Activated T-cell treated with anti-CD3 and anti-CD28 coated beads for 24 hours (primary cell): ENCODE data around the gene RBM23.
"Not testable (repeated sequence)": the region's sequence is repeated elsewhere in the genome, so short reads cannot be mapped to it uniquely, and the experiment has no call there.

Source experiments
- DNase-seq: peaks from one replicate; pipeline ENCODE4 v3.0.0-alpha.2; 2020; ENCODE audit warnings: low read depth

The RBM23 gene

GRCh38 chr14:22864979-22865378, 54.0 kb downstream of the RBM23 start:
- DNase-seq = no peak

DNA sequence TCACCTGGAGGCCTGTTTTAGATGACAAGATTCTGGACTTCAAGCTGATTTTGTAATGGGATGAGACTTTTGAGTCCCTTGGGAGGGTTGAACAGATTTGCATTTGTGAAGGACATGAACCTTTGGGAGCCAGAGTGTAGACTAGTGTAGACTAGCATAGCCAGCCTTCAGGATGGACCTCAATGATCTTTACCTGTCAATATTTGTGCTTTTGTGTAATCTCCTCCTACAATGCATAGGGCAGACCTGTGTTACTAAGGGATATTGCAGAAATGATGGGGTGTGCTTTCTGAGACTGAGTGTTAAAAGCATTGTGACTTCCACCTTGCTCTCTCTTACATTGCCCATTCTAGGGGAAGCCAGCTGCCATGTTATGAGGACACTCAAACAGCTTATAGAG, 57.3 kb downstream of the RBM23 start:
- DNase-seq = no peak

DNA sequence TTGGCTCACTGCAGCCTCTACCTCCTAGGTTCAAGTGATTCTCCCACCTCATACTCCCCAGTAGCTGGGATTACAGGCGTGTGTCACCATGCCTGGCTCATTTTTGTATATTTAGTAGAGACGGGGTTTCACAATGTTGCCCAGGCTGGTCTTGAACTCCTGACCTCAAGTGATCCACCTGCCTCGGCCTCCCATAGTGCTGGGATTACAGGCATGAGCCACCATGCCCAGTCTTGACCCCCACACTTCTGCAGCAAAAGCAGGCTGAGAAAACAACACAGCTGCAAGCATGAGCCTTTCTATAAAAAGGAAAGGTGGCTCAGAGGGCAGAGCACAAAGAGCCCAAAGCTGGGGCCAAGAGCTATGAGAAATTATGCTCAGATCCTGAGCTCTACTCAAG, 58.6 kb downstream of the RBM23 start:
- DNase-seq = not testable (repeated sequence)

GRCh38 chr14:22856428-22856827, 62.5 kb downstream of the RBM23 start:
- DNase-seq = no peak

DNA sequence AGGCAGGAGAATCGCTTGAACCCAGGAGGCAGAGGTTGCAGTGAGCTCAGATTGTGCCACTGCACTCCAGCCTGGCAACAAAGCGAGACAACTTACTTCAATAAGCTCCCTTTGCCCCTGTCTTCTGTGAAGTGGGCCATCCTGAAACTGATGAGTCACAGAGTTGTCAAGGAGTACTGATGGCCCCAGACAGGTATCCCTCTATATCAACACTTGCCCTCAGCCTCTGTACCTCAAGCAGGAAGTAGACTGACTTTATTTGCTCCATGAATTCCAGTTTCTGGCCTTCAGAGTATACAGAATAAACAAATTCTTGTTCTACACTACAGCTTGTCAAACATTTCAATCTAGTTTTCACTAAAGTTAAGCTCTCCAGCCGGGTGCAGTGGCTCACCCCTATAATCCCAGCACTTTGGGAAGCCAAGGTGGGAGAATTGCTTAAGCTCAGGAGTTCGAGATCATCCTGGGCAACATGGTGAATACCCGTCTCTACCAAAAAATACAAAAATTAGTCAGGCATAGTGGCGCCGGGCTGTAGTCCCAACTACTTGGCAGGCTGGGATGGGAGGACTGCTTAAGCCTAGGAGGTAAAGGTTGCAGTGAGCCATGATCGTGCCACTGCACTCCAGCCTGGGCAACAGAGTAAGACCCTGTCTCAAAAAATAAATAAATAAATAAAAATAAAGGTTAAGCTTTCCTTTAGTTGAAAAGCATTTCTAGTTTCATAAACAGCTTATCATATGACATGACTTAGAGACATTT, 63.8 kb downstream of the RBM23 start:
- no peak for DNase-seq

- not testable (repeated sequence) for DNase-seq
Measured at GRCh38 chr14:22854296-22854695, 64.7 kb downstream of the RBM23 start.

- DNase-seq = peak; percentile 89
Measured at GRCh38 chr14:22852940-22853767, 65.8 kb downstream of the RBM23 start.

GRCh38 chr14:22852599-22852939, 66.4 kb downstream of the RBM23 start:
- DNase-seq = no peak

GRCh38 chr14:22852178-22852577, 66.8 kb downstream of the RBM23 start:
- not testable (repeated sequence) for DNase-seq

- no peak for DNase-seq
Measured at GRCh38 chr14:22850944-22851764, 67.8 kb downstream of the RBM23 start.

GRCh38 chr14:22849212-22849819, 69.6 kb downstream of the RBM23 start:
- DNase-seq = no peak

DNA sequence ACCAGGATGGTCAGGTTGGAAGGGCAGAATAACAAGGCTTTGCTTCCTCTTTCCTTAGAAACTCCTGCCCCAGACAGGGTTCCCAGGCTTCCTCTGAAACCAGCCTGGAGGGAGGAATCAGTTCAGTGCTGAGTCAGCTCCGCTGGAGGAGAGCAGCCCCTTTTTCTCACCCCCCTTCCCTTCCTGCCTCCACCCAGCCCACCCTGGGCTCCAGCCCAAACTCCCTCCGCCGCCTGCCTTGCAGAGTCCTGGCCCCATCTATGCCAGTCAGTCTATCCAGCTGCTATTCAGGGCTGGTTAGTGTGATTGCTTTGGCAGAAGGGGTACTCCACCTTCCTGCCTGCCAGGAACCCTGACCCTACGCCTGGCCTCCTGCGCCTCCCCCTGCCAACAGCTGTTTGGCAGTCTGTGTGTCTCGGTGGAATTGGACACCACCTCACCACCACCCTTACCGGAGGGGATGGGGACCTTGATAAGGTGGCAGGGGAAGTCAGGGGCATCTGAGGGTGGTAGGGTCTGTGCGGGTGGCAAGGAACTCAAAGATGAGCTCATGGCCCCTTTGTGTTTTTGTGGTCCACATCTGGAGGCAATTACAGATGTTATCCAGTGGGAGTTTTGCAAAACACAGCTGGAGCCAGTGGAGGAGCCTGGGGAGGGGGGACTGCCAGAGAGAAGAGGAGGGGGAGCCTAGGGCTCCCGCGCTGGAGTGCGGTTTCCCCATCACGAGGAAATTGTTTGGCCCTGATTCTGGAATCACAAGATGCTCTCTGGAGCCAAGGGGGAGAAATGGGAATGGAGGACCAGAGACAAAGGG, 70.4 kb downstream of the RBM23 start:
- no peak for DNase-seq

- no peak for DNase-seq
Measured at GRCh38 chr14:22847661-22848341, 71.1 kb downstream of the RBM23 start.

GRCh38 chr14:22846811-22847307, 72.1 kb downstream of the RBM23 start:
- DNase-seq = no peak

GRCh38 chr14:22845821-22846625, 72.9 kb downstream of the RBM23 start:
- no peak for DNase-seq

DNA sequence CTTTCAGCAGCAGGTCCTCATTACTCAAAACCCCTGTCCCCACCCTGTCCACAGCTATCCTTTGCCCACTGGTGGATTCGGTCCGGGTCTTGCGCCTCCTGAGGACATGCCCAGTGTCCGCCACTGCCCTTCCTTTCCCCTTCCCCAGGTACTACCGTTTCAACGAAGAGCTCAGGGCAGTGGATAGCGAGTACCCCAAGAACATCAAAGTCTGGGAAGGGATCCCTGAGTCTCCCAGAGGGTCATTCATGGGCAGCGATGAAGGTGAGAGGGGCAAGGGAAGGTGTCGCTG, 73.9 kb downstream of the RBM23 start:
- no peak for DNase-seq

DNA sequence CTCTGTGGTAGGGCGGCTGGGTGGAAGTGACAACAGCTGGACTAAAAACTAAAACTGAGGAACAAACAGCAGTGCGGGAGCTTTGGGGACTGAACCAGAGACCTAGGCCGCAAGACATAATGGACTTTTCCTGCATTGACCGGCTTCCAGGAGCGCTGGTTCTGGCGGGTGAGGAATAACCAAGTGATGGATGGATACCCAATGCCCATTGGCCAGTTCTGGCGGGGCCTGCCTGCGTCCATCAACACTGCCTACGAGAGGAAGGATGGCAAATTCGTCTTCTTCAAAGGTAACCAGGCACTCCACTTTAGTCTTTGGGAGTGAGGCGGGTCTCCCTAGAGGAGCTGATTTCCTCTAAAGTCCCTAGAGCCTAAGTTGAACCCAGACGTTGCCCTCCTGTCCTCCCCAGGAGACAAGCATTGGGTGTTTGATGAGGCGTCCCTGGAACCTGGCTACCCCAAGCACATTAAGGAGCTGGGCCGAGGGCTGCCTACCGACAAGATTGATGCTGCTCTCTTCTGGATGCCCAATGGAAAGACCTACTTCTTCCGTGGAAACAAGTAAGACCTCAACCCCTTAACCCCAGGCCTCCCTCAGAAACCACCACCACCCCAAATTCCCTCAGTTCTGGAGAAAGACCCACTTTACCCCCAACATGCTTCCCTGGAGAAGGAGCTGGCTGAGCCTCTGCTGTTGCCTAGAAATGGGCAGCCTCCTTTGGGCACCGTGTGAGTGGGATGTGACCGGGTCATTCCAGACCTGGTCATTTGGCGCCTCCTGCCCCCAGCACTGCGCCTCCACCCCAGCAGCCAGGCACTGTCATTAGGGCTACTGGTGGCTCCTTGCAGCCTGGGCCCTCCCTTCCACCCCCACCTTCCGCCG, 74.5 kb downstream of the RBM23 start:
- no peak for DNase-seq
